ENCODE measurements around the gene MEX3A. TPM values are rescaled to one million over a fixed set of nuclear protein-coding genes. Genes with fewer than 3 reads are reported as not detected.

MEX3A gene
- total and polyA plus RNA-seq, 4 donors, result 0.26 to 8.1 (median 1.1) TPM

GRCh38 chr1:156124557-156125483, 42.6 kb upstream of the MEX3A start:
- DNase-seq (no peak), ATAC-seq (ENCODE audit: insufficient read depth, low FRiP score) (no peak)
- peak overlapping the region; percentile 87 to 94 for H3K27ac ChIP-seq (ENCODE audit: low read depth in 1 of 2, low read length in 1 of 2)
- H3K4me1 ChIP-seq (ENCODE audit: control insufficient read depth in 5 of 5, insufficient read depth in 5 of 5, low read length in 5 of 5), result peaks cover 34 to 68% (median 52%) of the 10 kb centered on the region in 5 donors
- H3K9ac ChIP-seq (ENCODE audit: insufficient read depth in 1 of 2, low read length in 2 of 2), result peak overlapping the region in 1 of 2 donors; percentile 28
- TF ChIP-seq CTCF (IDR thresholded peaks at IDR 0.05; ENCODE audit: control extremely low read depth, extremely low read depth), result no peak
- no peak overlapping the region for H3K4me3 ChIP-seq
- no peaks in the 10 kb centered on the region for H3K27me3 ChIP-seq (ENCODE audit: control insufficient read depth in 3 of 3, insufficient read depth in 3 of 3, low read length in 2 of 3)
- H3K9me3 ChIP-seq (ENCODE audit: control insufficient read depth in 4 of 4, insufficient read depth in 3 of 4, low read length in 3 of 4), result no peaks in the 10 kb centered on the region
- WGBS, 2 donors, result 58 to 72% methylated on average over 17 of the region's 17 CpGs
- peaks cover 0 to 9% (median 7%) of the 10 kb centered on the region in 4 donors for H3K36me3 ChIP-seq (ENCODE audit: control insufficient read depth in 4 of 4, insufficient read depth in 4 of 4, low read length in 4 of 4)

GRCh38 chr1:156123356-156124196, 41.3 kb upstream of the MEX3A start:
- 11 to 17% methylated on average over 14 of the region's 14 CpGs for WGBS, 2 donors
- H3K9me3 ChIP-seq (ENCODE audit: control insufficient read depth in 4 of 4, insufficient read depth in 3 of 4, low read length in 3 of 4), result no peaks in the 10 kb centered on the region
- no peak overlapping the region for H3K4me3 ChIP-seq
- peak overlapping the region; percentile 21 to 69 for H3K9ac ChIP-seq (ENCODE audit: insufficient read depth in 1 of 2, low read length in 2 of 2)
- peaks cover 0 to 9% (median 8%) of the 10 kb centered on the region in 4 donors for H3K36me3 ChIP-seq (ENCODE audit: control insufficient read depth in 4 of 4, insufficient read depth in 4 of 4, low read length in 4 of 4)
- peaks cover 23 to 56% (median 48%) of the 10 kb centered on the region in 5 donors for H3K4me1 ChIP-seq (ENCODE audit: control insufficient read depth in 5 of 5, insufficient read depth in 5 of 5, low read length in 5 of 5)
- no peaks in the 10 kb centered on the region for H3K27me3 ChIP-seq (ENCODE audit: control insufficient read depth in 3 of 3, insufficient read depth in 3 of 3, low read length in 2 of 3)
- ATAC-seq (ENCODE audit: insufficient read depth, low FRiP score) (peak; percentile 48), DNase-seq (peak; percentile 96 to 98 (median 96))
- no peak for TF ChIP-seq CTCF (IDR thresholded peaks at IDR 0.05; ENCODE audit: control extremely low read depth, extremely low read depth)
- peak overlapping the region; percentile 94 to 97 for H3K27ac ChIP-seq (ENCODE audit: low read depth in 1 of 2, low read length in 1 of 2)

GRCh38 chr1:156122519-156123355, 40.5 kb upstream of the MEX3A start:
- Histone ChIP-seq H3K4me3 (no peak overlapping the region), H3K4me1 (ENCODE audit: control insufficient read depth in 5 of 5, insufficient read depth in 5 of 5, low read length in 5 of 5) (peaks cover 19 to 54% (median 39%) of the 10 kb centered on the region in 5 donors), H3K36me3 (ENCODE audit: control insufficient read depth in 4 of 4, insufficient read depth in 4 of 4, low read length in 4 of 4) (peaks cover 0 to 9% (median 6%) of the 10 kb centered on the region in 4 donors), H3K9ac (ENCODE audit: insufficient read depth in 1 of 2, low read length in 2 of 2) (peak overlapping the region; percentile 21 to 69), H3K9me3 (ENCODE audit: control insufficient read depth in 4 of 4, insufficient read depth in 3 of 4, low read length in 3 of 4) (no peaks in the 10 kb centered on the region), H3K27me3 (ENCODE audit: control insufficient read depth in 3 of 3, insufficient read depth in 3 of 3, low read length in 2 of 3) (no peaks in the 10 kb centered on the region), H3K27ac (ENCODE audit: low read depth in 1 of 2, low read length in 1 of 2) (peak overlapping the region; percentile 94 to 97)
- ATAC-seq (ENCODE audit: insufficient read depth, low FRiP score) (no peak), DNase-seq (peak; percentile 78 to 87 (median 82))
- 20 to 55% methylated on average over 14 of the region's 14 CpGs for WGBS, 2 donors
- TF ChIP-seq CTCF (IDR thresholded peaks at IDR 0.05; ENCODE audit: control extremely low read depth, extremely low read depth), result no peak
